Activated naive CD4-positive, alpha-beta T cell treated with anti-CD3 and anti-CD28 coated beads, Interleukin-2, amount 50 U/mL, for 24 hours (primary cell): ENCODE measurements around the gene FN3K.
A peak's percentile ranks its signal among the peaks of the same experiment; 100 is the strongest.

Source experiments
- H3K27ac Mint-ChIP-seq: one replicate; pipeline ENCODE4 v1.8.0; 2021; ENCODE audit warnings: mild to moderate bottlenecking, mixed read lengths
- H3K27me3 Mint-ChIP-seq: one replicate; pipeline ENCODE4 v1.8.0; 2021; ENCODE audit warnings: mixed read lengths
- H3K36me3 Mint-ChIP-seq: one replicate; pipeline ENCODE4 v1.8.0; 2021; ENCODE audit warnings: mixed read lengths
- H3K4me1 Mint-ChIP-seq: one replicate; pipeline ENCODE4 v1.8.0; 2021; ENCODE audit warnings: mixed read lengths
- H3K4me3 Mint-ChIP-seq: one replicate; pipeline ENCODE4 v1.8.0; 2021; ENCODE audit warnings: mild to moderate bottlenecking, mixed read lengths
- H3K9me3 Mint-ChIP-seq: one replicate; pipeline ENCODE4 v1.8.0; 2021; ENCODE audit warnings: mixed read lengths

FN3K gene

DNA sequence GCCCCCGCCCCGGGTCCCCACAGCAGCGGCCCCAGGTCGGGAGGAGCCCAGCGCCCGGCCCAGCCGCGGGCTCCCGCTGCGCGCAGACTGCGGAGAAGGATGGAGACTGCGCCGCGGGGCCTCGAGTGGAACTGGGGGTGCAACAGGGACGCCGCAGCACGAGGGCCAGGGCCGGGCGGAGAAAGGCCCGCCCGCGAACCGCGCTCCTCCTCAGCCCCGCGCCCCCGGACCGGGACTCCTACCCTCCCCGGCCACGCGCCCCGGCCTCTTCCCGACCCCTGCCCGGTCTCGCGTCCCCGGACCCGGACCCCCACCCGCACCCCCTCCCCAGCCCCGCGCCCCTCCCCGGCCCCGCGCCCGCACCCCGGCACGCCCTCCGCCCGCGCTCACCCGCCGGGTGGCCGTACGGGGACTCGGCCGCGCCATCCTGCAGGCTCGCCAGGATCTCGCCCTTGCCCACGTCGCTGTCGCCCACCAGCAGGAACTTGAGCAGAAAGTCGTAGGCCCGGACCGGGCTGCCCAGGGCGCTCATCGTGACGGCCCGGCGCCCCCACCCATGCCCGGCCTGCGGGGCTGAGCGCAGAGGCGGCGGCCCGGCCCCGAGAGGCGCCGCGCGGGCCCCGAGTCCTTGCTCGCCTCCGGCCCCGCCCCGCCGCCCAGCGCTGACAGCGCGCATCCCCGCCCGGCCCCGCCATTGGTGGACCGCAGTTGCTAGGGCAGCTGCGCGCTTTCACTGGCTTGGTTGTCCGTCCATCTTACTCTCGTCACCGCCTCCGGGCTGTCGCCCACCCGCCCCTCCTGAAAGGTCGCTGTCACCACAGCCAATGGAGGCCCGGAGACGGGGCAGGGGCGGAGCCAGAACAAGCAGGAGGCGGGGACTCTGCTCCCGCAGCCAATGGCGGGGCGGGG is 37.1 kb upstream of the FN3K start, which contains the start of gene RAB40B:
TSS of gene RAB40B (minus strand) at position 634 of the 909 bp plus-strand sequence. CDS start at position 532, 102 bp downstream.
- Mint-ChIP-seq H3K36me3 (peaks cover 8% of the 10 kb centered on the region), H3K27ac (no peak within 1 kb of the TSS), H3K4me1 (peaks cover 11% of the 10 kb centered on the region), H3K9me3 (no peaks in the 10 kb centered on the region), H3K4me3 (peak within 1 kb of the TSS; percentile 87), H3K27me3 (no peaks in the 10 kb centered on the region)

DNA sequence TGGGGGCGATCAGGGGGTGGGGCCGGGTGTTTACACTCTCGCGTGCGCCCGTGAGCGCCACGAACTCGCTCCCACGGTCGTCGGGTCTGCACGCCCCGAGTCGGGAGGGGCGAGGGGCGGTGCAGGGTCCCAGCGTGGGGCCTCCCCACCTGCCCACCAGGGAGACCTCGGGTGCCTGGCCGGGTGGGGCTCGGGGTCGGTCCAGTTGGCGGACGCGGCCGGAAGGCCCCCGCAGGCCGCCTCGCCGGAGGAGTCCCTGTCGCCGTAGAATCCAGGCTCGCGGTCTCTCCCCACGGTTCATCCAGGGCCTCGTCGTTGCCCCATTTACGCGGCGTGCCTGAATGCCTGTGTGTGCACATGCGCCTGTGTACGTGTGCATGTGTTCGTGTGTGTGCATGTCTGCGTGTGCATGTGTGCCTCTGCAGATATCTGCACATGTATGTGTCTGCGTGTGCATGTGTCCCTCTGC is 36.4 kb upstream of the FN3K start:
- no peak overlapping the region for H3K27ac Mint-ChIP-seq
- peak overlapping the region; percentile 87 for H3K4me3 Mint-ChIP-seq
- H3K36me3 Mint-ChIP-seq: peaks cover 8% of the 10 kb centered on the region
- no peaks in the 10 kb centered on the region for H3K9me3 Mint-ChIP-seq
- peaks cover 11% of the 10 kb centered on the region for H3K4me1 Mint-ChIP-seq
- H3K27me3 Mint-ChIP-seq: no peaks in the 10 kb centered on the region

- no peaks in the 10 kb centered on the region for H3K27me3 Mint-ChIP-seq
- no peak overlapping the region for H3K27ac Mint-ChIP-seq
- peak overlapping the region; percentile 87 for H3K4me3 Mint-ChIP-seq
- H3K4me1 Mint-ChIP-seq: peaks cover 11% of the 10 kb centered on the region
- no peaks in the 10 kb centered on the region for H3K9me3 Mint-ChIP-seq
- H3K36me3 Mint-ChIP-seq: peaks cover 5% of the 10 kb centered on the region
Observed at GRCh38 chr17:82699551-82699950, 35.9 kb upstream of the FN3K start.

DNA sequence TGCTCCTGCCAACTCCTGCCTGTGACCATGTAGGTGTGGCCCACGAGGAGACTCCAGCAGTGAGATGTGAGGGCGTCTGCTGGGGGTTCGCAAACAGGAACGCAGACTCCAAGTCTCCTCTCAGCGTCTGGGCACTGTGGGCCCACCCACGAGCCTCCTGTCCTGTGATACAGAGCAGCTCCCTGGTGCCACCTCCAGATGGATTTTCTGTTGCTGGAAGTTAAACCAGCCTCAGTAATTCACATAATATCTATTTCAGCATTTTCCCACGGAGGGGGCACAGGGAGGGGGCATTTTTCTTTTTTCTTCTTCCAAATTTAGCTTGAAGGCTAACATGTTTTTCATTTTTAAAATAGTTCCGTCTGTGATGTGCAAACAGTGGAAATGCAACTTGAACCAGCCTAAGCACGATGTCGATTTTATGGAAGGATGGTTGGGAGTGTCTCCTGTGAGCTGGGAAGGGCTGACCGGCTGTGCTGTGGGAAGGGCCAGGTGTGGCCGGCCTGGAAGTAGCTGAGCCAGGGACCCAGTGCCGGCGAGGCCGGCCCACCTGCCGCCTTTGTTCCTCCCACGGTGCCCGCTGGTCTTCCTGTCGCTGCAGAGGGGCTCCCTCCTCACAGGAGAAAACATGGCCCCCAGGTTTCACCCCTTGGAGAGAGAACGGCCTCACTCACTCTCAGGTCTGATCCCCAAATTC is 33.0 kb upstream of the FN3K start:
- H3K27ac Mint-ChIP-seq: no peak overlapping the region
- H3K27me3 Mint-ChIP-seq: no peaks in the 10 kb centered on the region
- H3K36me3 Mint-ChIP-seq: no peaks in the 10 kb centered on the region
- peaks cover 4% of the 10 kb centered on the region for H3K4me1 Mint-ChIP-seq
- H3K4me3 Mint-ChIP-seq: no peak overlapping the region
- no peaks in the 10 kb centered on the region for H3K9me3 Mint-ChIP-seq

- no peak overlapping the region for H3K4me3 Mint-ChIP-seq
Observed at GRCh38 chr17:82703036-82703745, 32.2 kb upstream of the FN3K start.

DNA sequence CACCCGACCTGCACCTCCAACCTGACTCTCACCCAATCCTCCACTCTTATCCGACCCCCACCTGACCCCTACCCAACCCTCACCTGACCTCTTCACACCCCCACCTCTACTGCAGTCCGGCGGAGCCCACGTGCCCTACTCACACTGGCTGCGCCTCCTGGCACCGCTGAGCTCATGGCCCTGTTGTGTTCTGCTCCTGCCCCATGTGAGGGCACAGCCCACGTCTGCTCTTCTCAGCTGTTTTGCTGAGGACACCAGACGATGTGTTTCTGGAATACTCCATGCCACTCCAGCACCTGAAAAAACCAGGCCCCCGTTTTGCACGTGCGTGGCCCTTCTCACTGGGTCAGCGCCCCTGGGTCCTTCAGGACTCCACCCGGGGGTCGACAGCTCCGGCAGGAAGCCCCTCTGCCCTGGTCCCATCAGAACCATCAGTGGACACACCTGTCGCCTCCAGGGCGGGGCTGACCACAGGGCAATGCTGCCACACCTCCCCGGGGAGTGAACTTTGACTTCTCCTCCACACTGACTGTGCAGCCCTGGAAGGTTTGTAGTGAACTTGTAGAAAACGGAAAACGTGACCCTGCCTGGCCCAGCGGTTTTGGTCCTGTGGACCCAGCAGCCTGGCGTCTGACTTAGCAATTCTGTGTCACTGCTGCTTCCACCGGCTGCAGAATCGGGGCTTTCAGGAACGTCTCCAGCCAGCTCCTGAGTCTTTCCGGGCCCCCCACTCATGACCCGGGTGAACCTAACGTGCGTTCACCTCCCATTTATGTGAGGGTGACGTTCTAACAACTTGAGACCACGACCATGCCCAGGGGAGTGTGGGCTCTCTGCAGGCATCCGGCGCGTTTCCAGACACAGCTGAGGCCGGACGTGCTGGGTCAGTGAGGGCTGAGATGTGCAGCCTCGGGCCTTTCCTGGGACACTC is 31.2 kb upstream of the FN3K start:
- H3K4me1 Mint-ChIP-seq: peaks cover 2% of the 10 kb centered on the region
- no peak overlapping the region for H3K4me3 Mint-ChIP-seq
- H3K27me3 Mint-ChIP-seq: no peaks in the 10 kb centered on the region
- H3K36me3 Mint-ChIP-seq: no peaks in the 10 kb centered on the region
- H3K9me3 Mint-ChIP-seq: no peaks in the 10 kb centered on the region
- H3K27ac Mint-ChIP-seq: no peak overlapping the region

More at GRCh38 chr17:82703036-82703745, 32.2 kb upstream of the FN3K start:
- H3K9me3 Mint-ChIP-seq: no peaks in the 10 kb centered on the region
- H3K36me3 Mint-ChIP-seq: no peaks in the 10 kb centered on the region
- H3K27me3 Mint-ChIP-seq: no peaks in the 10 kb centered on the region
- no peak overlapping the region for H3K27ac Mint-ChIP-seq
- H3K4me1 Mint-ChIP-seq: peaks cover 4% of the 10 kb centered on the region

DNA sequence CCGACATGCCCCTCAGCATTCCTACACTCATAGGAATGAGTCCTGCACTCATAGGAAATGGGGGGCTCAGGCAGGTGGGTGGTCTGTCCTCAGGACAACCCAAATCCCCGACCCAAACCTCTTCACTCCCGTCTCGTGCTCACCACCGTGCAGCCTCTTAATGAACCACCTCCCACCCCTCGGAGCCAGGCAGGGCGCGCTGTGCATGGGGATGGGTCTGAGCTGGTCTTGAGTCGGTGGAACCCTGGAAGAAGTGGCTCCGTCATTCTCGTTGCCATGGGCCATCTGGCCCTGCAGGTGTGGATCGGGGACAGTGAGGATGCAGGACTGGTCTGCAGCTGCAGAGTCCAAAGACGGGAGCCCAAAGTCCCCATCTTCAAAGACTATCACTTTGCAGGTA is 30.5 kb upstream of the FN3K start:
- no peaks in the 10 kb centered on the region for H3K27me3 Mint-ChIP-seq
- no peaks in the 10 kb centered on the region for H3K4me1 Mint-ChIP-seq
- H3K36me3 Mint-ChIP-seq: no peaks in the 10 kb centered on the region
- H3K27ac Mint-ChIP-seq: no peak overlapping the region
- no peaks in the 10 kb centered on the region for H3K9me3 Mint-ChIP-seq
- no peak overlapping the region for H3K4me3 Mint-ChIP-seq

DNA sequence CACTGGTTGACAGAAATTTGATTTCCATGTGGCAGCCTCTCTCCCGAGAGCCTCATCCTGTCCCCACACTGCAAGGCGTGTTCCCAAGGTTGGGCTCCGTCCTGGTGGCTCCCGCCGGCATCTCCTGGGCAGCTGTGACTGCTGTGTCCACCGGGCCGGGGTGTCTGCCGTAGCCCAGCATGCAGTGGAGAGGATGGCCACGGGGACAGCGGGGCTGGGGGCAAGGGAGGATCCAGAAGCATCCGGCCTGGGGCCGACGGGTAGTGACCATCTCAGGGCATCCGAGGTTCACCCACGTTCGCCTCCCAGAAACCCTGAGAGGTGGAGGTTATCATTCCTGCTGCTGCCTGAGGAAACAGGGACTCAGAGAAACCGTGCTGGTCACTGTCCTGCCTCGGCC is 29.7 kb upstream of the FN3K start:
- no peaks in the 10 kb centered on the region for H3K36me3 Mint-ChIP-seq
- no peak overlapping the region for H3K27ac Mint-ChIP-seq
- H3K4me3 Mint-ChIP-seq: no peak overlapping the region
- H3K27me3 Mint-ChIP-seq: no peaks in the 10 kb centered on the region
- H3K9me3 Mint-ChIP-seq: no peaks in the 10 kb centered on the region
- H3K4me1 Mint-ChIP-seq: no peaks in the 10 kb centered on the region

- no peak overlapping the region for H3K27ac Mint-ChIP-seq
- no peaks in the 10 kb centered on the region for H3K9me3 Mint-ChIP-seq
- no peaks in the 10 kb centered on the region for H3K36me3 Mint-ChIP-seq
- H3K4me3 Mint-ChIP-seq: no peak overlapping the region
- no peaks in the 10 kb centered on the region for H3K4me1 Mint-ChIP-seq
- no peaks in the 10 kb centered on the region for H3K27me3 Mint-ChIP-seq
Observed at GRCh38 chr17:82709024-82709675, 26.3 kb upstream of the FN3K start.

DNA sequence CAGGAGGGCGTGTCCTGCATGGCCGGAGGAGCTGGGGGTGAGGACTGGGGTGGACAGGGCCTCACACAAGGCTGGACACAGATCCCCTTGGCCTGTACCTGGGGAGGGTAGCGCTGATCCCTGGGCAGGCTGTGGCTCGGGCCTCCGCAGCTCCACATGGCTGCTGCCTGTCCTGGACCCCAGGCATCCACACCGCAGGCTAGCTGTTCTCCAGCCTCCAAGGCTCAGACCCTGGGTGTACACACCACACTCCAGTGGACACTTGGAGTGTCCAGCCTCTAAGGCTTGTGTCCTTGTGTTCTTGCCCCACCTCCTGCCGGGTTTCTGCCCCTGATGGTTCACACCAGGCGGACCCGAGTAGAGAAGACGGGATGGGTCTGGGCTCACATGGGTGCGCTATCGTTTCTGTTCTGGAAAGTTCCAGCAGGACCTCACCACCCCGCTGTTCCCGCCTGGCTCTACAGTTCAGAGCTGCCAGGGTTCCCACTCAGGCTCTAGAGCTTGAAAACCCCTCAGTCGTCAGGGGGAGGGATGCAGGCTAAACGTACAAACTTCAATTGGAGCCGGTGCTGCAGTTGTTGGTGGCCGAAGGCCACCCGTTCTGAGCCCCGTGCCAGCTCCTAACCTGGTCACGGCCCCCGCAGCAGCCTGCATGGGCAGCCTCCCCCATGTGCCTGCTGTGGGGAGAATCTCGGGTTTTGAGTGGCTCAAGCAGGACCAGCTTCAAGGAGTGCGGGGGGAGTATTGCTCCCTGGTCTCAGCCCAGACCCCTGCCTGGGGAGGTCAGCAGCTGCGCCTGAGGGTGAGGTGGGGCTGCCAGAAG is 25.5 kb upstream of the FN3K start:
- no peaks in the 10 kb centered on the region for H3K27me3 Mint-ChIP-seq
- H3K27ac Mint-ChIP-seq: no peak overlapping the region
- H3K4me3 Mint-ChIP-seq: no peak overlapping the region
- no peaks in the 10 kb centered on the region for H3K9me3 Mint-ChIP-seq
- H3K36me3 Mint-ChIP-seq: no peaks in the 10 kb centered on the region
- H3K4me1 Mint-ChIP-seq: no peaks in the 10 kb centered on the region

- H3K27me3 Mint-ChIP-seq: no peaks in the 10 kb centered on the region
- peaks cover 2% of the 10 kb centered on the region for H3K4me1 Mint-ChIP-seq
- no peaks in the 10 kb centered on the region for H3K9me3 Mint-ChIP-seq
- no peak overlapping the region for H3K4me3 Mint-ChIP-seq
- H3K36me3 Mint-ChIP-seq: no peaks in the 10 kb centered on the region
- H3K27ac Mint-ChIP-seq: no peak overlapping the region
Observed at GRCh38 chr17:82710499-82711232, 24.7 kb upstream of the FN3K start.

DNA sequence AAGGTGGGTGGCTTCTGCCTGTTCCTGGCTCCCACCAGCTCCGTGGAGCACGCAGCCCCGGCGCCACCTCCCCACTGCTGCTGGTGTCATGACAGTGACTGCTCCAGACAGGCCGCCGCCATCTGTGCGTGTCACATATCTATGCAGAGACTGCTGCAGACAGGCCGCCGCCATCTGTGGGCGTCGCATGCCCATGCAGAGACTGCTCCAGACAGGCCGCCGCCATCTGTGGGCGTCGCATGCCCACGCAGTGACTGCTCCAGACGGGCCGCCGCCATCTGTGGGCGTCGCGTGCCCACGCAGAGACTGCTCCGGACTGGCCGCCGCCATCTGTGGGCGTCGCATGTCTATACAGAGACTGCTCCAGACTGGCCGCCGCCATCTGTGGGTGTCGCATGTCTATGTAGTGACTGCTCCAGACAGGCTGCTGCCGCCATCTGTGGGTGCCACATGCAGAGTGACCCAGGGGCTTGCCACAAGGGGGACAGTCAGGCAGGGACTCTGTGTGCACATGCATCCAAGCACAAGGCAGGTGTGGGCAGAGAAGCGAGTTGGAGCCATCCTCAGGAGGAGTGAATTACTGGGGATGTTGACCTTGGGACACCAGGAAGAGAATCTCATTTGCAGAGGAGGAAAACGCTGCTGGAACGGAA is 22.2 kb upstream of the FN3K start:
- peaks cover 12% of the 10 kb centered on the region for H3K4me1 Mint-ChIP-seq
- H3K36me3 Mint-ChIP-seq: no peaks in the 10 kb centered on the region
- H3K4me3 Mint-ChIP-seq: no peak overlapping the region

More for the DNA sequence above, 22.2 kb upstream of the FN3K start:
- Mint-ChIP-seq H3K27ac (no peak overlapping the region), H3K27me3 (no peaks in the 10 kb centered on the region), H3K9me3 (no peaks in the 10 kb centered on the region)
